Endothelial cell of umbilical vein (primary cell): Measurements from ENCODE around the gene ANKRD13D. TPM values are rescaled to one million over a fixed set of nuclear protein-coding genes. Genes with fewer than 3 reads are reported as not detected.

Source experiments
- BruUV-seq: library from RNA; stranded (reverse); fragments of 400-500 nt; replicated peaks from 2 replicates; lab custom pipeline; 2021; lab: Mats Ljungman, UMichigan
- CTCF ChIA-PET: fragments of 300-600, 350-600 bp; sonication (Branson Sonifier 250); formaldehyde crosslinking; loops from one replicate; lab custom pipeline; 2021; ENCODE audit warnings: antibody characterized with exemption, inconsistent platforms; lab: Charles Lee
- POLR2A ChIA-PET: fragments of 300-600, 350-600 bp; sonication (Branson Sonifier 250); formaldehyde crosslinking; loops from one replicate; lab custom pipeline; 2021; ENCODE audit warnings: antibody characterized with exemption, inconsistent platforms; lab: Charles Lee
- DNase-seq: peaks from one replicate; pipeline ENCODE4 v3.0.0-alpha.2; 2011; ENCODE audit warnings: low read depth, low spot score
- FAIRE-seq: peaks from 2 replicates; lab custom pipeline; 2011; peaks lifted over from hg19 to GRCh38; lab: Jason Lieb, UNC
- H2AFZ ChIP-seq: 2 replicates; pipeline ENCODE4 v1.6.0; 2012; ENCODE audit warnings: low read depth, low read length, control low read depth, inconsistent platforms
- H3K27ac ChIP-seq: 2 replicates; pipeline ENCODE4 v1.5.1; 2011; ENCODE audit warnings: low read depth, mild to moderate bottlenecking, control low read depth, low read length, moderate library complexity; ENCODE audit not compliant: insufficient read depth
- H3K27me3 ChIP-seq, 2 experiments: 2 replicates each; pipeline versions ENCODE4 v1.6.0 to v1.6.1; 2011; ENCODE audit warnings: low read length in 2 of 2, mixed read lengths in 1 of 2; ENCODE audit not compliant: control insufficient read depth in 2 of 2, insufficient read depth in 2 of 2
- H3K36me3 ChIP-seq, 2 experiments: 2 replicates in 1 of 2; 3 replicates in 1 of 2; pipeline ENCODE4 v1.5.1; 2011; ENCODE audit warnings: low read length in 2 of 2, mild to moderate bottlenecking in 1 of 2, moderate library complexity in 1 of 2; ENCODE audit not compliant: control insufficient read depth in 2 of 2, insufficient read depth in 2 of 2; ENCODE audit errors: extremely low read depth in 1 of 2
- H3K4me1 ChIP-seq: 3 replicates; pipeline ENCODE4 v1.5.1; 2011; ENCODE audit warnings: mild to moderate bottlenecking, low read length; ENCODE audit not compliant: control insufficient read depth, insufficient read depth; ENCODE audit errors: extremely low read depth
- H3K4me2 ChIP-seq: 2 replicates; pipeline ENCODE4 v1.6.1; 2011; ENCODE audit warnings: low read length, control low read depth, mixed read lengths; ENCODE audit not compliant: insufficient read depth
- H3K4me3 ChIP-seq, 3 experiments: fragments of 200-600 bp in 1 of 3; sonication (generic), shearing (Covaris generic) in 1 of 3; replicated peaks in 1 of 3; 2 replicates each; pipeline ENCODE4 v1.5.1; 2011 to 2016; ENCODE audit warnings: control low read depth in 3 of 3, low read length in 3 of 3, mild to moderate bottlenecking in 2 of 3, inconsistent platforms in 1 of 3, low read depth in 1 of 3, moderate library complexity in 1 of 3; ENCODE audit not compliant: insufficient read depth in 1 of 3
- H3K79me2 ChIP-seq: 2 replicates; pipeline ENCODE4 v1.6.0; 2012; ENCODE audit warnings: low read length, inconsistent platforms; ENCODE audit not compliant: control insufficient read depth, insufficient read depth
- H3K9ac ChIP-seq: replicated peaks from 2 replicates; pipeline ENCODE3; 2011; ENCODE audit warnings: low read length, control low read depth; ENCODE audit not compliant: insufficient read depth; ENCODE audit errors: extremely low read depth
- H3K9me1 ChIP-seq: replicated peaks from 3 replicates; pipeline ENCODE4 v1.6.0; 2011; ENCODE audit warnings: mild to moderate bottlenecking, low read length; ENCODE audit not compliant: control insufficient read depth, insufficient read depth; ENCODE audit errors: extremely low read depth
- H3K9me3 ChIP-seq: replicated peaks from 2 replicates; pipeline ENCODE4 v1.5.1; 2012; ENCODE audit warnings: low read length, inconsistent platforms; ENCODE audit not compliant: control insufficient read depth, insufficient read depth
- H4K20me1 ChIP-seq: replicated peaks from 2 replicates; pipeline ENCODE3; 2011; ENCODE audit warnings: mild to moderate bottlenecking, low read length; ENCODE audit not compliant: control insufficient read depth, insufficient read depth; ENCODE audit errors: extremely low read depth
- EZH2 ChIP-seq: IDR thresholded peaks from 2 replicates; pipeline ENCODE4 v1.6.1; 2012; ENCODE audit warnings: borderline replicate concordance, low read depth, mild to moderate bottlenecking, moderate library complexity, low read length, inconsistent platforms; ENCODE audit not compliant: severe bottlenecking
- FOS ChIP-seq: IDR thresholded peaks from 2 replicates; pipeline ENCODE4 v1.6.1; 2011; ENCODE audit warnings: mild to moderate bottlenecking, low read length, moderate library complexity, borderline replicate concordance; ENCODE audit not compliant: insufficient read depth
- MYC ChIP-seq: IDR thresholded peaks from one replicate; pipeline ENCODE4 v1.6.1; 2011; ENCODE audit warnings: mild to moderate bottlenecking, low read depth, low read length
- POLR2AphosphoS5 ChIP-seq: IDR thresholded peaks from 2 replicates; pipeline ENCODE4 v1.6.1; 2012; ENCODE audit warnings: low read depth, mild to moderate bottlenecking, control low read depth, low read length, moderate library complexity; ENCODE audit not compliant: insufficient read depth
- dilution Hi-C: fragments of 300-500 bp; cut with MboI; formaldehyde crosslinking; loops from one replicate; pipeline ENCODE4 v1.15.0; 2019; ENCODE audit warnings: low sequenced_read_pairs; ENCODE audit not compliant: extremely low pct_ligation_motif_present
- intact Hi-C: fragments of 100-400 bp; cut with micrococcal nuclease; formaldehyde crosslinking; loops from one replicate; pipeline ENCODE4 v1.10.0; 2022
- polyA plus RNA-seq, 4 experiments: library from polyadenylated mRNA; depleted of rRNA in 3 of 4; stranded (reverse) in 3 of 4; unstranded in 1 of 4; fragments of >200 nt; gene quantifications; 2 replicates each; pipeline versions ENCODE4 v1.2.1 to v1.2.3, GENCODE V29; 2011 to 2012; ENCODE audit warnings: missing spikeins in 1 of 4
- total RNA-seq: library from RNA; stranded (reverse); gene quantifications from 2 replicates; pipeline ENCODE4 v1.2.3, GENCODE V29; 2021
- TF ChIP-seq, protein P1 (sequence below), 2 donors: IDR thresholded peaks; 1 replicate in 1 of 2; 2 replicates in 1 of 2; pipeline ENCODE4 v1.5.1; 2011; ENCODE audit warnings: low read length in 2 of 2, mild to moderate bottlenecking in 2 of 2, moderate library complexity in 2 of 2, control low read depth in 1 of 2, inconsistent platforms in 1 of 2, low read depth in 1 of 2; ENCODE audit not compliant: insufficient read depth in 1 of 2; ENCODE audit errors: extremely low read depth in 1 of 2
- TF ChIP-seq, protein P2 (sequence below): IDR thresholded peaks from 2 replicates; pipeline ENCODE4 v1.6.1; 2011; ENCODE audit not compliant: insufficient read depth, insufficient read length

Gene ANKRD13D
- total and polyA plus RNA-seq, 2 donors (not counting 3 experiments of a cell fraction or from before 2014, with no cell fraction given), result 43.5 to 57.5 TPM

DNA sequence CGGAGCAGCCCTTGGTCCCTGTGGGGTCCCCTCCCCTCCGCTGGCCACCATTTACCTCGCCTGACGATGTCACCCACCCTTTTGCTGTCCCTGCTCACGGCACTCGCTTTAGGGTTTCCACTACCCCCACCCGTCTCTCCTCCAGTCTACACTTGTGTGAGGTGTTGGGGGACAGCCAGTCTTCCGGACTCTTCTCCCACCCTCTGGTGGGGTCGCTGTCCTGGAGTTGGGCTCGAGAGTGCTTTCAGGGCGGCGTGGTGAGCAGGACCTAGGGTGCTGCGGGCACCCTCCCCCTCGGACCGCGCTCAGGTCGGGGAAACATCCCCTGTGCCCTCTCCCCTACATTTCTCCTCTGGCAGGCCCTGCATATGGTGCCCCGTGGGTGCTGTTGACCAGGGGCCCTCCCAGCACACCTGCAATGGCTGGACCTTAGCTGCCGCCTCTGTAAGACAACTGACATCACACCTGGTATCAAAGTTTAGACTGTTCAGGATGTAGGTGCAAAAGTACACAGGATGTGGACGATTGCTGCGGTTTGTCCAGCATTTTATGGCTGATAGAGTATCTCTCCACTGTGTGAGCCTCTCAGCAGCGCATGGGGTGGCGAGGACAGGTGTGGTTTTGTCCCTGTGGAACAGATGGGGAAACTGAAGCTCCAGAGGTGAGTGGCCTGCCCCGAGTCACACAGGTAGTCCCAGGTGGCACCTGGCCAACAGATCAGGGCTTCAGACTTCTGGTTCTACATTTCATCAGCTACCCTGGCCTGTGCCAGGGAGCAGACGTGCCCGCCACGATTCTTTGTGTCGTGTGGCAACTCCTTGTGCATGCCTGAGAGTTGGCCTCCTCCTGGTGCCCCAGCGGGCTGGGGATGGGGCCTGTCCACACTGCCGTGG is 21.7 kb upstream of the ANKRD13D start:
- Histone ChIP-seq H4K20me1 (no peaks in the 10 kb centered on the region), H3K9me3 (no peaks in the 10 kb centered on the region), H3K9me1 (no peaks in the 10 kb centered on the region), H3K27me3 (no peaks in the 10 kb centered on the region), H3K36me3 (peaks cover 0 to 8% of the 10 kb centered on the region in 2 experiments), H3K27ac (no peak overlapping the region), H3K4me3 (peak overlapping the region; percentile 56 to 72 (median 69)), H3K4me1 (peaks cover 38% of the 10 kb centered on the region), H3K79me2 (peaks cover 57% of the 10 kb centered on the region), H3K4me2 (peak overlapping the region; percentile 53), H3K9ac (peak overlapping the region; percentile 49), H2AFZ (no peak overlapping the region)
- BruUV-seq, result TSS peak; percentile 16
- TF ChIP-seq, protein P1, sequence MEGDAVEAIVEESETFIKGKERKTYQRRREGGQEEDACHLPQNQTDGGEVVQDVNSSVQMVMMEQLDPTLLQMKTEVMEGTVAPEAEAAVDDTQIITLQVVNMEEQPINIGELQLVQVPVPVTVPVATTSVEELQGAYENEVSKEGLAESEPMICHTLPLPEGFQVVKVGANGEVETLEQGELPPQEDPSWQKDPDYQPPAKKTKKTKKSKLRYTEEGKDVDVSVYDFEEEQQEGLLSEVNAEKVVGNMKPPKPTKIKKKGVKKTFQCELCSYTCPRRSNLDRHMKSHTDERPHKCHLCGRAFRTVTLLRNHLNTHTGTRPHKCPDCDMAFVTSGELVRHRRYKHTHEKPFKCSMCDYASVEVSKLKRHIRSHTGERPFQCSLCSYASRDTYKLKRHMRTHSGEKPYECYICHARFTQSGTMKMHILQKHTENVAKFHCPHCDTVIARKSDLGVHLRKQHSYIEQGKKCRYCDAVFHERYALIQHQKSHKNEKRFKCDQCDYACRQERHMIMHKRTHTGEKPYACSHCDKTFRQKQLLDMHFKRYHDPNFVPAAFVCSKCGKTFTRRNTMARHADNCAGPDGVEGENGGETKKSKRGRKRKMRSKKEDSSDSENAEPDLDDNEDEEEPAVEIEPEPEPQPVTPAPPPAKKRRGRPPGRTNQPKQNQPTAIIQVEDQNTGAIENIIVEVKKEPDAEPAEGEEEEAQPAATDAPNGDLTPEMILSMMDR (IDR thresholded peaks at IDR 0.05; ENCODE audit: extremely low read depth in 1 of 2, insufficient read depth in 1 of 2, low read depth in 1 of 2, low read length in 2 of 2), result no peak
- no peak for TF ChIP-seq MYC
- no peak for TF ChIP-seq FOS
- no peak for TF ChIP-seq EZH2
- TF ChIP-seq, protein P2, sequence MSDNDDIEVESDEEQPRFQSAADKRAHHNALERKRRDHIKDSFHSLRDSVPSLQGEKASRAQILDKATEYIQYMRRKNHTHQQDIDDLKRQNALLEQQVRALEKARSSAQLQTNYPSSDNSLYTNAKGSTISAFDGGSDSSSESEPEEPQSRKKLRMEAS, result no peak
- TF ChIP-seq POLR2AphosphoS5, result no peak
- ChIA-PET CTCF (interaction anchor here (0.6 to 2.5 kb wide), 16 partner anchors 10 to 186 kb away, joined by 3 to 35 read pairs (median 5); partner anchors contain the start of gene ANKRD13D), POLR2A (interaction anchor here (1.0 kb wide), 2 partner anchors 28 to 86 kb away, joined by 3 to 4 read pairs; partner anchors contain the start of gene POLD4)
- FAIRE-seq (no peak), DNase-seq (no peak)
- dilution Hi-C loops, result no loop called here
- intact Hi-C loops, result loop anchor here (1.0 to 10.0 kb wide), 2 partner anchors 10 to 237 kb away; partner anchors contain the start of genes CDK2AP2 and PITPNM1
